GM21528 (cell line): Measurements from ENCODE around the gene CCDC59.
"Not testable (repeated sequence)": the region's sequence is repeated elsewhere in the genome, so short reads cannot be mapped to it uniquely, and the experiment has no call there.

Experiments
- ATAC-seq: cut with Tn5 transposase; IDR thresholded peaks from one replicate; pipeline ENCODE4 v1.9.1; 2021; ENCODE audit warnings: mild to moderate bottlenecking, moderate library complexity; ENCODE audit not compliant: unreplicated experiment, low FRiP score

Gene CCDC59

GRCh38 chr12:82358200-82359114 lies at the start of gene CCDC59, which contains the start of gene METTL25:
Gene CCDC59, minus strand, starts transcription at chr12:82358387. Its CDS starts 11 bp downstream, at chr12:82358376.
Gene METTL25, plus strand, starts transcription at chr12:82358529. Its CDS starts 37 bp downstream, at chr12:82358566.
- ATAC-seq, result peak; percentile 97

GRCh38 chr12:82407481-82407880 lies 49.3 kb upstream of the CCDC59 start:
- no peak for ATAC-seq

GRCh38 chr12:82406651-82407050 lies 48.5 kb upstream of the CCDC59 start:
- no peak for ATAC-seq

GRCh38 chr12:82400819-82401218 lies 42.6 kb upstream of the CCDC59 start:
- ATAC-seq, result no peak

- no peak for ATAC-seq
Measured at GRCh38 chr12:82398879-82399278, 40.7 kb upstream of the CCDC59 start.

GRCh38 chr12:82383930-82384552 lies 25.9 kb upstream of the CCDC59 start:
- ATAC-seq, result no peak

GRCh38 chr12:82378997-82379396 lies 20.8 kb upstream of the CCDC59 start:
- no peak for ATAC-seq

GRCh38 chr12:82375201-82375600 lies 17.0 kb upstream of the CCDC59 start:
- no peak for ATAC-seq

GRCh38 chr12:82366197-82366596 lies 8.0 kb upstream of the CCDC59 start:
- ATAC-seq, result no peak

- no peak for ATAC-seq
Measured at GRCh38 chr12:82363990-82364389, 5.8 kb upstream of the CCDC59 start.

- ATAC-seq, result no peak
Measured at GRCh38 chr12:82361461-82361915, 3.3 kb upstream of the CCDC59 start.

- not testable (repeated sequence) for ATAC-seq
Measured at GRCh38 chr12:82360834-82361233, 2.6 kb upstream of the CCDC59 start.

- peak; percentile 28 for ATAC-seq
Measured at GRCh38 chr12:82359115-82359478, 910 bp upstream of the CCDC59 start.

- no peak for ATAC-seq
Measured at GRCh38 chr12:82357845-82358199, 365 bp downstream of the CCDC59 start.

- no peak for ATAC-seq
Measured at GRCh38 chr12:82357340-82357739, 847 bp downstream of the CCDC59 start.

GRCh38 chr12:82351390-82351789 lies 6.8 kb downstream of the CCDC59 start:
- no peak for ATAC-seq

- no peak for ATAC-seq
Measured at GRCh38 chr12:82350161-82350560, 8.0 kb downstream of the CCDC59 start.

- ATAC-seq, result no peak
Measured at GRCh38 chr12:82329508-82329907, 28.7 kb downstream of the CCDC59 start.

- ATAC-seq, result no peak
Measured at GRCh38 chr12:82327861-82328260, 30.3 kb downstream of the CCDC59 start.

GRCh38 chr12:82326905-82327503 lies 31.2 kb downstream of the CCDC59 start:
- no peak for ATAC-seq
